ENCODE measurements around the gene BMAL1. TPM values are rescaled to one million over a fixed set of nuclear protein-coding genes. Genes with fewer than 3 reads are reported as not detected.

Gene BMAL1
- total and polyA plus RNA-seq, 2 of the 8 experiments (the other 6 are each of a cell fraction or from before 2014, with no cell fraction given), result 6.8 to 6.9 TPM

DNA sequence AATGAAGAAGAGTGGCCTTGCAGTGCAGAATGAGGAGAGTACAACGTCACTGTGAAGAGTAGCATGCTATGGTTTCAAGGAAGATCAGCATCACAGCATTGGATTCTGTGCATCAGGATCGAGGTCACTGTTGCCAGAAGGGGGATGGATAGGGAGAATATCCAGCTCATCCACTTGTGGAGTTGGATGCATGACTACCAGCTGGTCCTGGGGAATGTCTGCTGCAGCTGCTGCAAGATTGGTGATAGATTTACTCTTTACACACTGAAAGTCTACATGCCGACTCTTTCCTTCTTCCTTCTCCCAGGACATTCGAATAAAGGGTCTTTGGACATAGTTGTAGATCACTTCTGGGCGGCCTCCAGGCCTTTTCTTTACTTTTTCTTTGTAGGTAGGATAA is 111.2 kb downstream of the BMAL1 start:
- no peak overlapping the region for H3K27ac ChIP-seq (ENCODE audit: low read depth, low read length)
- POLR2A ChIA-PET (ENCODE audit: partially characterized antibody), result no interaction called here
- no peaks in the 10 kb centered on the region for H3K27me3 ChIP-seq (replicated peaks in 1 of 4; ENCODE audit: control insufficient read depth in 3 of 4, extremely low read depth in 1 of 4, insufficient read depth in 3 of 4, low read length in 3 of 4)
- H3K23me2 ChIP-seq (ENCODE audit: low read depth, low read length), result no peaks in the 10 kb centered on the region; the same call in 1 of the 2 replicates
- no peak overlapping the region for H3K4me3 ChIP-seq (ENCODE audit: extremely low read depth in 1 of 4, insufficient read depth in 2 of 4, low read depth in 3 of 4, low read length in 4 of 4)
- WGBS, 2 experiments (ENCODE audit: extremely low coverage in 1 of 2, insufficient coverage in 1 of 2, insufficient read length in 1 of 2, insufficient replicate concordance in 2 of 2, low coverage in 1 of 2, low lambda C conversion rate in 2 of 2, missing lambda C conversion rate in 1 of 2), result 79% methylated on average over 5 of the region's 5 CpGs; no CpG with 5 or more reads in 1 of the 2 experiments
- H3K4me2 ChIP-seq (ENCODE audit: insufficient read depth in 1 of 2, low read depth in 2 of 2, low read length in 2 of 2), result no peak overlapping the region
- no peak overlapping the region for H2AK5ac ChIP-seq (ENCODE audit: low read depth, low read length)
- H2BK120ac ChIP-seq (replicated peaks; ENCODE audit: low read depth, low read length), result no peak overlapping the region
- H3K79me2 ChIP-seq (ENCODE audit: control insufficient read depth in 1 of 2, insufficient read depth in 2 of 2, low read length in 2 of 2), result no peaks in the 10 kb centered on the region
- peaks cover 0 to 16% (median 6%) of the 10 kb centered on the region in 4 experiments; a peak in 6 of 8 replicates for H3K36me3 ChIP-seq (ENCODE audit: control insufficient read depth in 2 of 4, insufficient read depth in 4 of 4, low read length in 3 of 4)
- no peak overlapping the region for H2BK12ac ChIP-seq (ENCODE audit: low read depth, low read length)
- no peaks in the 10 kb centered on the region for H4K20me1 ChIP-seq (replicated peaks in 1 of 2; ENCODE audit: control insufficient read depth in 1 of 2, insufficient read depth in 2 of 2, low read length in 2 of 2)
- H3K79me1 ChIP-seq (ENCODE audit: low read depth, low read length), result no peaks in the 10 kb centered on the region
- H4K91ac ChIP-seq (replicated peaks; ENCODE audit: insufficient read length, low read length), result no peak overlapping the region
- no peak overlapping the region for H3K9ac ChIP-seq (replicated peaks in 1 of 4; ENCODE audit: extremely low read depth in 1 of 4, low read depth in 3 of 4, low read length in 3 of 4)
- DNase-seq (ENCODE audit: low read depth in 1 of 2, low spot score in 2 of 2), result no peak
- no peak overlapping the region for H3K14ac ChIP-seq (ENCODE audit: insufficient read length)
- no peak overlapping the region for H2BK20ac ChIP-seq (ENCODE audit: low read length)
- H3K4ac ChIP-seq (replicated peaks; ENCODE audit: insufficient read length, low read depth, low read length), result no peak overlapping the region
- H3K18ac ChIP-seq (ENCODE audit: extremely low read depth, low read length), result no peak overlapping the region
- H3K56ac ChIP-seq (replicated peaks; ENCODE audit: insufficient read length, low read depth, low read length), result no peak overlapping the region
- no peak for TF ChIP-seq POLR2A (IDR thresholded peaks at IDR 0.05; ENCODE audit: control extremely low read depth in 1 of 2, low read depth in 2 of 2, low read length in 2 of 2)
- no peak for TF ChIP-seq SUZ12 (IDR thresholded peaks at IDR 0.05; ENCODE audit: low read length)
- no peak overlapping the region for H3K23ac ChIP-seq (ENCODE audit: insufficient read length)
- no peak for FAIRE-seq
- H4K8ac ChIP-seq (ENCODE audit: extremely low read depth, insufficient read depth, low read length), result no peak overlapping the region
- no peaks in the 10 kb centered on the region for H3K4me1 ChIP-seq (replicated peaks in 1 of 4; ENCODE audit: control insufficient read depth in 3 of 4, insufficient read depth in 4 of 4, low read length in 3 of 4)
- H2BK5ac ChIP-seq (ENCODE audit: low read depth, low read length), result no peak overlapping the region
- H2BK15ac ChIP-seq (ENCODE audit: low read length), result no peak overlapping the region
- no peaks in the 10 kb centered on the region for H3K9me3 ChIP-seq (ENCODE audit: insufficient read depth in 2 of 2, low read depth in 1 of 2, low read length in 1 of 2)
- H4K5ac ChIP-seq (ENCODE audit: insufficient read length, low read depth, low read length), result no peak overlapping the region
- CTCF ChIA-PET (ENCODE audit: partially characterized antibody), result interaction anchor here (0.6 to 9.4 kb wide), 6 partner anchors 9 to 166 kb away, joined by 3 to 129 read pairs (median 4); no protein-coding TSS in a partner anchor
- H2AFZ ChIP-seq (ENCODE audit: low read length), result no peak overlapping the region

Data from H1 (cell line).